Epidermal melanocyte (primary cell): Measurements from ENCODE around the gene PLXDC1.
"Not testable (repeated sequence)": the region's sequence is repeated elsewhere in the genome, so short reads cannot be mapped to it uniquely, and the experiment has no call there.

Experiments
- DNase-seq: peaks from one replicate; pipeline ENCODE4 v3.0.0; 2011; ENCODE audit warnings: low spot score; ENCODE audit not compliant: insufficient read length

The PLXDC1 gene

DNA sequence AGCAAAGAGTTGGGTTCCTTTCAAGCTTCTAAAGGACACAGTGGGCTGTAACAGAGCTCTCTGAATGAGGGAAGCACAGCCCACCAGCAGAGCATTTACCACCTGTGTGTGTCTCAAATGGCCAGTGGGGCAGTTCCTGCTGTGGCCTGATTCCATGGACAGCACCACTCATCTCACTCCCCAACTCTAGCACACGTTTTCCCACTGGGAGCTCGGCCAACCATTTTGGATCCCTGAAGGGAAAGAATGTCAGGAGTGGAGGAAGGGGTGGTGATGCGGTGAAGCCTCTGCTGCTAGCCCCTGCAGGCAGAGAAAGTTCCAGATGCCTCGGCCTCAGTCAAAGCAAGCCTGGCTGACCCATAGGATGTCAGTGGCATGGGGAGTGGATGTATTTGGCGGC is 86.6 kb downstream of the PLXDC1 start:
- no peak for DNase-seq

DNA sequence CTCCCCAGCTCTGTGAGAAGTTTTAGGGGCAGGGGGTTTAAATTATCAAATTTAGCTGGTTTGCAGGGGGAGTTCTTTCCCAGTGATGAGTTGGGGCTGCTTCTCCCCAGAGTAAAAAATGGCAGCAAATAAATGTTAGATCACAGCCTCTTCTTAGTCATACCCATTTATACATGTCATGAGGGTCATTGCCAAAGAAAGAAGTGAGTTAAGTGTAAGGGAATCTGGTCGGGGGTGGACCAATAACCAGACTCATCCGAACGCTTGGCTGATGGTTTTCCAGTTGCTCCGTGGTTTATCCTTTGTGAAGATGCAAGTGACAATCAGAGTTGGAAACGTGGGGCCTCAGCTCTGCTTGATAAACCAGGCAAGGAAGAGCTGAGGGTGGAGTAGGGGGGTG is 87.1 kb downstream of the PLXDC1 start:
- DNase-seq, result no peak

DNA sequence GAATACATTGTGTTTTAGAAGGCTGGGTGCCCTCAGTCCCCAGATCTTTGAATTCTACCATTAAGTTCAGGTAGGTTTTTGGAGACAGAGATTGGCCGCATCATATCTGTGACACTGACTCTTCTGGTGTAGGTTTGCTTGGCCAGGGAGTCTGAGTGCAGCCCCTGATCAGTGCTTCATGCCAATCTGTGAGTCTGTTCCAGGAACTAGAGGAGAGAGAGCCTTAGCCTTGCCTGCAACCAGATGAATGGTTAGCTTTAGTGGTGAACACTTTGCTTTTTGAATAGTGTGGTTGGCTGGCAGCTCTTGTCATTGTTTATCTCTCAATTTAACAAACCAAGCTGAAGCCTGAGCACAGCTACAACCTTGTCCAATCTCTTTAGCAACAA is 87.8 kb downstream of the PLXDC1 start:
- no peak for DNase-seq

- no peak for DNase-seq
Measured at GRCh38 chr17:39062846-39063680, 88.4 kb downstream of the PLXDC1 start.

GRCh38 chr17:39058524-39058923 is 92.9 kb downstream of the PLXDC1 start:
- no peak for DNase-seq

DNA sequence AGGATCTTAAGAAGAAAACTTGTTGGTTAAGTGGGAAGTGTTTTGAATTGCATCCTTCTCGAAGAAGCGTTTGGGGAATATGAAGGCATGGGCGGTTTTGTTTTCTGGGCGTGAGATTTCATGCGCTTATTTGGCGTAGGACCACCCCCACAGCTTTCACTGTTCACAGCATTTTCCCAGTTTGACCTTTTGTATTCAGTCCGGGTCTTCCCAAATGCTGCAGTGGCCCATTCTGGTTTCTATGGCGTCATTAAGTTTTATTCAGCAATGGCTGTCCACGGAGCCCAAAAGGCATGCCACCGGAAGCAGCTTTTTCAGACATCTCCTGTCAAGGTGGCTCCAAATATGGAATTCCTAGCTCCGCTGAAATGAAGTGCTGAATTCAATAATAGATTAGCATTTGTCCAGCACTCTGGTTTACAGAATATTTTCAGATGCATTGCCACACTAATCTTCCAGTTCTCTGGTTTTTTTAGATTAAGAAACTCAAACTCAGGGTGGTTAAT is 93.7 kb downstream of the PLXDC1 start:
- DNase-seq, result no peak

- no peak for DNase-seq
Measured at GRCh38 chr17:39054111-39054645, 97.3 kb downstream of the PLXDC1 start.

GRCh38 chr17:39052423-39052822 is 99.0 kb downstream of the PLXDC1 start:
- DNase-seq, result not testable (repeated sequence)

DNA sequence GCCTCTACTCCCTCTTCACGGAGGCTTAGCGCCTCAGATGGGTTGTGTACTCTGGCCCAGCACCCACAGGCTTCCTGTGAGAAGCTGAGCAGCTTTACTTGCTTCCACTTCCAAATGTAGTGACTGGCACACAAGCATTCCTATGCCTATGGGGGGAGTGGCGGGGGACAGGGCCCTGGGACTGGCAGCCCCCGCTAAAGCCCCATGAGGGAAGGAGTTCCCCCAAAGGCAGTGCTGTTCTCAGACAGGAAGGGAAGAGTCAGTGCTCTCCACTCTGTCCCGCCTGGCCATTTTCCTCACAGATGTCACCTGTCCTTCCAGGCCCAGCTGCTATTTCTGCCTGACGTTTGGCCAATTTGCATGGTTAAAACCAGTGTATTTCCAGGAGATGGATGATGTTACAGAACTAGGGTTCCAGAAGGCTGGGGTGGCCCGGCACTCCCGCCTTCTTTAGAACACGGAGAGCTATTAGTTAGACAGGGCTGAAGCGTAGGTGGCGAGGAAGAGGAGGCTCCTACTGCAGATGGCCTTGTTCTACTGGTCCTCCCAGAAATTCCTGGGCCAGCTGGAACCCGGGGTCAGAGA is 100.3 kb downstream of the PLXDC1 start:
- no peak for DNase-seq

GRCh38 chr17:39045948-39046679 is 105.3 kb downstream of the PLXDC1 start:
- no peak for DNase-seq

GRCh38 chr17:39036009-39036408 is 115.4 kb downstream of the PLXDC1 start:
- no peak for DNase-seq

DNA sequence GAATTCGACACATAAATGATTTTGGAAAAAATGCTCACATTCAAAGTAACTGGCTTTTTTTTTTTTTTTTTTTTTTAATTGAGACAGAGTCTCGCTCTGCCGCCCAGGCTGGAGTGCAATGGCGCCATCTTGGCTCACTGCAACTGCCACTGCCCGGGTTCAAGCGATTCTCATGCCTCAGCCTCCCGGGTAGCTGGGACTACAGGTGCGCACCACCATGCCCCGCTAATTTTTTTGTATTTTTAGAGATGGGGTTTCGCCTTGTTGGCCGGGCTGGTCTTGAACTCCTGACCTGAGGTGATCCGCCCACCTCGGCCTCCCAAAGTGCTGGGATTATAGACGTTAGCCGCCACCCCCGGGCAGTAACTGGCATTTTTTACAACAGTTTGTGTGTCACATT is 115.9 kb downstream of the PLXDC1 start:
- DNase-seq, result not testable (repeated sequence)

DNA sequence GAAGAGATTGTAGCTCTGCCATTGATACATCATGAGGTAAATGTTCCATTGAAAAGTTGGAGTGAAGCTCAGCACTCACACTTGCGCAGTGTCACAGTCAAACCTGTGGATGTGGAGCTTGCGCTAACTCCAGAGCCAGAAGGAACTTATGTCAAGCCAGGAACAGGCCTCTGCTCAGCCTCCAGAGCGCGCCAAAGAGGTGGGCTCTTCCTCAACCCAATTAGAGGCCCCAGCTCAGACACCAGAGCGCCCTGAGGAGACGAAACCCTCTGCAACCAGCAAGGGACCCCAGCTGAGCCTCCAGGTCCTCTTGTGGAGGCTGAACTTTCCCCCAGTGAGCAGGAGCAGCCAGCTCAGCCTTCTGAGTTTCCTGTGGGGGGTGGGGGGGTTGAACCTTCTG is 122.7 kb downstream of the PLXDC1 start:
- DNase-seq, result no peak

GRCh38 chr17:39027455-39028035 is 123.9 kb downstream of the PLXDC1 start:
- DNase-seq, result no peak

- DNase-seq, result no peak
Measured at GRCh38 chr17:39026980-39027451, 124.4 kb downstream of the PLXDC1 start.

DNA sequence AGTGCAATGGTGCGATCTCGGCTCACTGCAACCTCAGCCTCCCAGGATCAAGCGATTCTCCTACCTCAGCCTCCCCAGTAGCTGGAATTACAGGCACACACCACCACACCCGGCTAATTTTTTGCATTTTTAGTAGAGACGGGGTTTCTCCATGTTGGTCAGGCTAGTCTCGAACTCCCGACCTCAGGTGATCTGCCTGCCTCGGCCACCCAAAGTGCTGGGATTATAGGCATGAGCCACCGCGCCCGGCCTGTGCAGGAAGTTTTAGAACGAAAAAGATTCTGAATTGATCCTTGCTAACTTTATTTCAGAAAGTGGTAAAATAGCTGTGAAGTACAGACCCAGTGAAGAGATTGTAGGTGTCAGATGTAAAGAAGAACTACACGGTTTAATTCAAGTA is 125.1 kb downstream of the PLXDC1 start:
- DNase-seq, result not testable (repeated sequence)

DNA sequence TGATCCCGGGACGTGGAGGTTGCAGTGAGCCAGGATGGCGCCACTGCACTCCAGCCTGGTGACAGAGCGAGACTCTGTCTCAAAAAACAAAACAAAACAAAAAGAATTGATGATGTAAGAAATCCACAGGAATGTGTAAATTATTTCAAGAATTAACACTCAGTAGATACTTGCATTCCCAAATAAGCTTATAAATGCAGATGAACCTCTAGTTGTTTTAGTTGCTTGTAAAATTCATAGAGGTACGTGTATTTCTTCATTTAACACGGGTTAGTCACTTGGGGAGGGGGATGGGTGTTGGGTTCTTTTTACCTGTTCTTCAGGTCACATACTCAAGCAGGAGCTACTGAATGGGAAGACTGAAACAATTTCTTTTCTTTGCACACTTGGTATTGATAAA is 128.5 kb downstream of the PLXDC1 start:
- DNase-seq, result no peak

DNA sequence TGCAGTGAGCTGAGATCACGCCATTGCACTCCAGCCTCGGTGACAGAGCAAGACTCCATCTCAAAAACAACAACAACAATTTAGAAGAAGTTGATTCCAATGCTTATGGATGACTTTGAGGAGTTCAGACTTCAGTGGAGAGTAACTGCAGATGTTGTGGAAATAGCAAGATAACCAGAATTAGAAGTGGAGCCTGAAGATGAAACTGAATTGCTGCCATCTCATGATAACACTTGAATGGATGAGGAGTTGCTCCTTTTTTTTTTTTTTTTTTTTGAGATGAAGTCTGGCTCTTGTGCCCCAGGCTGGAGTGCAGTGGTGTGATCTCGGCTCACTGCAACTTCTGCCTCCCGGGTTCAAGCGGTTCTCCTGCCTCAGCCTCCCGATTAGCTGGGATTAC is 131.4 kb downstream of the PLXDC1 start:
- DNase-seq, result not testable (repeated sequence)

DNA sequence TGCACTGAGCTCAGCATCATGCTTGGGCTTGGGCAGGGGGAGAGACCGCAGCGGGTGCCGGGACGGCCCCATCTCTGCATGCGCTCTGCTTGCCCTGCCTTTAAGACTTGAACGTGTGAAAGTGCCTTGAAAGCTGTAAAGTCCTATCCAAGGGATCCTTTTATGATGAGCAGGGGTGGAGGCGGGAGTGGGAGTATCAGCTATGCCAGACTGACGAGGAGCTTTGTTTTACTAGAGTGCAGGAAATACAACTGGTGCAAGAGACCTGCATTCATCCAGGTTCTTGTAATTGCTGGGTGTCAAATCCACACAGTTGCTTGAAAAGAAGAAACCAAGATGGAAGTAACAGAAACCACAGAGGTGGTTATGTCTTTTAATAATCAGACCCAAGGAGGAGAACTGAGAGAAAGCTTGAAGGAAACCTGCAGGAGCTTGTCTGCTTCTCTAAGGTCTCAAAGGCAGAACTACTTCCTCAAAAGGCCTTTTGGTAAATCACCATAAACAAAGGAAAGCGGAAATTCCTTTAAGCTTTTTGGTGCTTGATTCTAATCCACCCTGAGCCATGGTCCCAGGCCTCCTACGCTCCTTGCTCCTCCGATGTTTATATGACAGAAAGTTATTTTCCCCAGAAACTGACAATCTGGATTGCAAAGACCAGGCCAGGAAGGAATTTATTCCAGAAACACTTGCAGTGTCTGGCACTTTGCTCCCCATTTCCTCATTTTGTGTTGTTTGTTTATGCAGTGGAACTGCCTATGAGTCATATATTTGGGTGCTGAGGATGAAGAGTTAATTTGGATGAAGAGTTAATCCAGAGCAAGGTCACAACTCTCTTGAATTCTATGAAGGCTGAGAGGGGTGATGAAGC is 132.9 kb downstream of the PLXDC1 start:
- DNase-seq, result no peak
